Ovary (tissue), 9 donors: ENCODE results near the gene ARHGEF17. TPM values are rescaled to one million over a fixed set of nuclear protein-coding genes. Genes with fewer than 3 reads are reported as not detected.

Experiments used
- DNase-seq, 5 donors: peaks; one replicate each; pipeline ENCODE4 v3.0.0-alpha.2; 2019 to 2020
- H3K27ac ChIP-seq, 2 donors: fragments of 200-600 bp; one replicate each; pipeline versions ENCODE4 v1.5.1 to v1.8.0; 2019 to 2022
- H3K27me3 ChIP-seq: fragments of 200-600 bp; one replicate; pipeline ENCODE4 v1.8.0; 2022
- H3K36me3 ChIP-seq: fragments of 200-600 bp; sonication (generic); one replicate; pipeline ENCODE4 v1.5.1; 2019
- H3K4me1 ChIP-seq: one replicate; pipeline ENCODE4 v1.8.1; 2013; ENCODE audit warnings: mild to moderate bottlenecking, moderate library complexity; ENCODE audit not compliant: insufficient read depth
- H3K4me3 ChIP-seq: fragments of 200-600 bp; sonication (generic); one replicate; pipeline ENCODE4 v1.5.1; 2017
- H3K9me3 ChIP-seq, 2 donors: fragments of 200-600 bp in 1 of 2; sonication (generic) in 1 of 2; one replicate each; pipeline versions ENCODE4 v1.5.1 to v1.8.1; 2013 to 2019; ENCODE audit warnings: mild to moderate bottlenecking in 1 of 2, moderate library complexity in 1 of 2
- EP300 ChIP-seq: sonication (generic); formaldehyde crosslinking; IDR thresholded peaks from one replicate; pipeline ENCODE4 v1.6.1; 2017; ENCODE audit warnings: antibody characterized with exemption
- POLR2A ChIP-seq: fragments of 450-650 bp; IDR thresholded peaks from one replicate; pipeline ENCODE4 v1.6.1; 2017; ENCODE audit warnings: antibody characterized with exemption, mild to moderate bottlenecking, moderate library complexity
- WGBS, 3 donors: extraction: QIAGEN DNeasy Blood & Tissue Kit in 1 of 3; methylation state at CpG; one replicate each; pipeline versions ENCODE4 v1.1.5 to v1.1.7; 2013 to 2017; 5-methylcytosine and 5-hydroxymethylcytosine counted together
- intact Hi-C, 4 donors: fragments of 100-400 bp; cut with DNase I; formaldehyde crosslinking; loops; one replicate each; pipeline versions ENCODE4 v1.11.0 to v1.15.1; 2022 to 2023
- polyA plus RNA-seq, 2 donors: library from polyadenylated mRNA; stranded (reverse); fragments of 200-250 nt in 1 of 2; fragments of 350-450 nt in 1 of 2; fragmentation: Illumina TruSeq in 1 of 2; extraction: RNeasy Lipid Tissue Mini Kit (QIAGEN cat#74804) in 1 of 2; gene quantifications; one replicate each; pipeline ENCODE4 v1.2.3, GENCODE V29; 2013 to 2014
- total RNA-seq, 7 donors: library from RNA; depleted of rRNA in 2 of 7; stranded (reverse); fragments of >200 nt in 2 of 7; fragmentation: NEBNext Ultra II Directional in 3 of 7; extraction: Animal tissue kit (Norgen Biotek cat#: 25700) in 3 of 7; gene quantifications; one replicate each; pipeline versions ENCODE4 v1.1.0 to v1.2.4, GENCODE V29; 2016 to 2023
- TF ChIP-seq, protein P1 (sequence below), 3 donors: fragments of 450-650 bp in 2 of 3; fragments of 200-600 bp in 1 of 3; IDR thresholded peaks; one replicate each; pipeline versions ENCODE4 v1.5.1 to v1.8.0; 2016 to 2022; ENCODE audit warnings: antibody characterized with exemption in 3 of 3, mild to moderate bottlenecking in 1 of 3
- donor health status: DM: no; HTN: no; CAD: no; lungs with moderate emphysema.
- donor health status: DM: no; HTN: no; CAD: no.
- donor health status: Bipolar disorder and iron deficiency.
- donor health status: DM: yes; HTN: yes; CAD: no.
- donor health status: DM: no; HTN: no; CAD: no.
- donor health status: DM: yes; HTN: yes; CAD: no.

The ARHGEF17 gene
- total and polyA plus RNA-seq, 9 donors: 21.0 to 83.8 (median 46.0) TPM

DNA sequence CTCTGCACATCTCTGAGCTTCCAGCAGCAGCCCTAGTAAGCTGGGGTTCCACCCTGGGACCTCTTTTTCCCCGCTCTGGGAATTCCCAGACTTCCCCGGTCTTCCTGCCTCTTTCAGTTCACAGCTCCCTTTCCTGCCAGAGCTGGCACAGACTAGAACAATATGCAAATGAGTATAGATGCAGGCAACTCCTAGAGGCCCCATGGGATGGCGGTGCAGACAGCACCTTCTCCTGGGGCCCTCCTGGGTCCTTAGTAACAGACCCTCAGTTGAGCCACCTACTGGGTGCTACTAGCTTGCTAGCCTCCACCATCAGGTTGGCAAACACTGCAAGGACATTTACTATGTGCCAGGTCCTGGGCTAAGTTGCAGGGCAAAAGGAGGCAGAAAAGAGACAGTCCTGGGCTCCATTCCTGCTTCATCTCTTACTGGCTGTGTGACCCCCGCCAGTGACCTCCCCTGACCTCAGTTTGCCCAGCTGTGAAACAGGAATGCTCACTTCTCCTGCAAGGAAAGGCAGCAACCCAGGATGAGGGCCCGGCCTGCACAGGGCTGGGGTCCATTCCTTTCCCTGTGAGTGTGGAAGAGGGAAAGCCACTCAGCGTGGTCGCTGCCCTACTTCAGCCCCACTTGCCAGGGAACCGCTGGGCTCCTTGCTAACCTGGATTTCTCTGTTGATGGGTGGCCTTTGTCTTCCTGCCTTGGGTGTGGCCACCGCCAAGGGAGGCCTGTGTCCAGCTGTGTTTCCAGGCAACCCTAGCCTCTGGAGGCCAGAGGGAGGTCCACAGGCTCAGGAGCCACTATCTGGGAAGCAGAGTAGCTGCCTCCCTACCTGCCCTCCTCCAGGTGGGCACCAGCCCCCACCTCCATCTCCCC is 75.4 kb downstream of the ARHGEF17 start:
- H3K9me3 ChIP-seq: no peaks in the 10 kb centered on the region
- no peaks in the 10 kb centered on the region for H3K36me3 ChIP-seq
- H3K27me3 ChIP-seq: no peaks in the 10 kb centered on the region
- DNase-seq: no peak
- no peak overlapping the region for H3K4me3 ChIP-seq
- H3K4me1 ChIP-seq: no peaks in the 10 kb centered on the region
- H3K27ac ChIP-seq: no peak overlapping the region
- TF ChIP-seq, protein P1, sequence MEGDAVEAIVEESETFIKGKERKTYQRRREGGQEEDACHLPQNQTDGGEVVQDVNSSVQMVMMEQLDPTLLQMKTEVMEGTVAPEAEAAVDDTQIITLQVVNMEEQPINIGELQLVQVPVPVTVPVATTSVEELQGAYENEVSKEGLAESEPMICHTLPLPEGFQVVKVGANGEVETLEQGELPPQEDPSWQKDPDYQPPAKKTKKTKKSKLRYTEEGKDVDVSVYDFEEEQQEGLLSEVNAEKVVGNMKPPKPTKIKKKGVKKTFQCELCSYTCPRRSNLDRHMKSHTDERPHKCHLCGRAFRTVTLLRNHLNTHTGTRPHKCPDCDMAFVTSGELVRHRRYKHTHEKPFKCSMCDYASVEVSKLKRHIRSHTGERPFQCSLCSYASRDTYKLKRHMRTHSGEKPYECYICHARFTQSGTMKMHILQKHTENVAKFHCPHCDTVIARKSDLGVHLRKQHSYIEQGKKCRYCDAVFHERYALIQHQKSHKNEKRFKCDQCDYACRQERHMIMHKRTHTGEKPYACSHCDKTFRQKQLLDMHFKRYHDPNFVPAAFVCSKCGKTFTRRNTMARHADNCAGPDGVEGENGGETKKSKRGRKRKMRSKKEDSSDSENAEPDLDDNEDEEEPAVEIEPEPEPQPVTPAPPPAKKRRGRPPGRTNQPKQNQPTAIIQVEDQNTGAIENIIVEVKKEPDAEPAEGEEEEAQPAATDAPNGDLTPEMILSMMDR (IDR thresholded peaks at IDR 0.05): no peak
- no peak for TF ChIP-seq EP300
- intact Hi-C loops: no loop called here
- 63 to 71% (median 66%) methylated on average over 9 of the region's 9 CpGs for WGBS, 3 donors

DNA sequence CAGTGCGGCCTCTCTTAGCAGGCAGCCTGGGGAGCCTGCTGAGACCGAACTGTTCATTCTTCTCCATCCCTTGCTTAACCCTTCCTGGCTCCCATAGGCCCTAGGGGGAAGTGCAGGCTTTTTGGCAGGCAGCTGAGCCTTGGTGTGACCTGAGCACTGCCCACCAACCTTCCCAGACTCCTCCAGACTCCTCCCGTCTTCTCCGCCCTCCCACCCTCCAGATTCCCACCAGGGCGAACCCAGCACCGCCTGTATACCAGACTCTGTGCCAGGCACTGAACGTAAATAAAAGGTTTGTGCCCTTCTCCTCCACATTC is 76.0 kb downstream of the ARHGEF17 start:
- TF ChIP-seq POLR2A (no peak), EP300 (no peak)
- TF ChIP-seq, protein P1 (IDR thresholded peaks at IDR 0.05): no peak
- no peak overlapping the region for H3K27ac ChIP-seq
- no peaks in the 10 kb centered on the region for H3K36me3 ChIP-seq
- no peak for DNase-seq
- no peaks in the 10 kb centered on the region for H3K4me1 ChIP-seq
- no peaks in the 10 kb centered on the region for H3K9me3 ChIP-seq
- H3K27me3 ChIP-seq: no peaks in the 10 kb centered on the region
- intact Hi-C loops: no loop called here
- 86 to 92% (median 88%) methylated on average over 7 of the region's 7 CpGs for WGBS, 3 donors
- H3K4me3 ChIP-seq: no peak overlapping the region

DNA sequence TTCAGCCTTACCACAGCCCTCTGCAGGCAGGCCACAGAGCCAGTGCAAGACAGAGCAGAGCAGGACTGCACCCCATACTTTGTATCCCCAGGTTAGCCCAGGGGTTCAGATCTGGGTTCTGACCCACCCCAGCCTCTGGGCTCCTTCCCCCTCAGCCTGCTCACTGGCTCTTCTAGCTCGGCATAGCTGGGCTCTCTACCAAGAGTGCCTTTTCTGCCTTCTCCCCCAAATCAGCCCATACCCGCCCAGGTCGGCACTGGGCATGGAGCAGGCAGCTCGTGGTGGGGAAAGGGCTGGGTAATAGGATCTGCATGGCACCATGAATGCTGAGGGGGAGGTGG is 76.4 kb downstream of the ARHGEF17 start:
- WGBS, 3 donors: 73 to 92% (median 89%) methylated on average over 4 of the region's 4 CpGs
- Histone ChIP-seq H3K4me1 (no peaks in the 10 kb centered on the region), H3K4me3 (no peak overlapping the region), H3K27me3 (no peaks in the 10 kb centered on the region), H3K36me3 (no peaks in the 10 kb centered on the region), H3K9me3 (no peaks in the 10 kb centered on the region), H3K27ac (no peak overlapping the region)
- intact Hi-C loops: no loop called here
- no peak for TF ChIP-seq POLR2A
- TF ChIP-seq, protein P1 (IDR thresholded peaks at IDR 0.05): no peak
- no peak for DNase-seq

DNA sequence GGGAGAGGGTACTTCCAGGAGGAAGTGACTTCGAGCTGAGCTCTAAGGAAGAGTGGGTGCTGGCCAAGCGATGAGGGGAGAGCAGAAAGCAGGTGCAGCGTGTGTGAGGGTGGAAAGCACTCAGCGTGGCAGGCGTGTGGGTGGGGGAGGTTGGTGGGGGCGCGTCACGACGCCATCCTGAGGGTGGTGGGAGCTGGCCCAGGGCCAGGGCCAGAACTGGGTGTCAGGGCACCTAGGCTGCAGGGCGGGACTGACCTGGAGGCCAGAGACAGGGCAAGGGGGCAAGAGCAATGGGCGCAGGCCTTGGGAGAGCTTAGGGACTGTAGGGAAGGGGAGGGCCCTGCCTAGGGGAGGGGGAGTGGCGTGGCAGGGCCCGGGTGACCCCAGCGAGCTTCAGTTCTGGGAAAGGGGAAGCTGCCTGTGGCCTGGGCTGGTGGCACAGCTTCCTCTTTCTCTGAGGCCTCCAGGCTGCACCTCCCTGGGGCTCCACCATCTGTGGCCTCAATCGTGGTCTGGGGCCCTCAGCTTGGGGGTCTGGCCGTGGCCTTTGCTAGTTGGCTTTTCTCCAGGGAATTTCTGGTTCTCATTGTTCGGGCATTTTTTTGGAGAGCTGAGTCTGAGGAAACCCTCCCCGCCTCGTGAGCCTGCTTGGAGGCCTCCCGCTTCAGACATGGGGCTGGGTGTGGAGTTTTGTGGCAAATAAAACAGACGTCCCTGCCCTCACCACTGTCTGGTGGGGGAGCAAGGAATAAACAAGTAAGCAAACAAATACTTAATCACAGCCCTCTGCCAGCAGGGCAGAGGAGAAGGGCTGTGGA is 77.0 kb downstream of the ARHGEF17 start:
- Histone ChIP-seq H3K27ac (no peak overlapping the region), H3K9me3 (no peaks in the 10 kb centered on the region), H3K4me1 (no peaks in the 10 kb centered on the region), H3K27me3 (no peaks in the 10 kb centered on the region), H3K4me3 (no peak overlapping the region), H3K36me3 (no peaks in the 10 kb centered on the region)
- TF ChIP-seq, protein P1 (IDR thresholded peaks at IDR 0.05): no peak
- no peak for DNase-seq
- WGBS, 3 donors: 55 to 61% (median 59%) methylated on average over 21 of the region's 21 CpGs
- intact Hi-C loops: loop anchor here in 1 of 4 donors (5.0 kb wide), 1 partner anchor 33 kb away; no protein-coding TSS in a partner anchor
